H9 (cell line): ENCODE measurements around the gene FAM53B. TPM values are rescaled to one million over a fixed set of nuclear protein-coding genes. Genes with fewer than 3 reads are reported as not detected.

Experiments used
- DNase-seq: peaks from one replicate; pipeline ENCODE4 v3.0.0-alpha.2; 2017
- H2AFZ ChIP-seq: one replicate; pipeline ENCODE4 v1.6.1; 2013; ENCODE audit warnings: mild to moderate bottlenecking, low read length, control low read depth, moderate library complexity
- H2AK5ac ChIP-seq: 2 replicates; pipeline ENCODE4 v1.6.1; 2013; ENCODE audit warnings: low read length, control low read depth, mixed read lengths; ENCODE audit not compliant: insufficient read length
- H2BK120ac ChIP-seq: one replicate; pipeline ENCODE4 v1.6.1; 2013; ENCODE audit warnings: low read depth, mild to moderate bottlenecking, low read length, control low read depth, inconsistent platforms; ENCODE audit not compliant: poor library complexity, severe bottlenecking
- H2BK12ac ChIP-seq: 2 replicates; pipeline ENCODE4 v1.6.1; 2013; ENCODE audit warnings: low read length, control low read depth, mixed read lengths, low read depth; ENCODE audit not compliant: insufficient read length
- H2BK15ac ChIP-seq: 2 replicates; pipeline ENCODE4 v1.6.1; 2013; ENCODE audit warnings: low read depth, low read length, control low read depth
- H2BK20ac ChIP-seq: one replicate; pipeline ENCODE4 v1.6.1; 2013; ENCODE audit warnings: low read depth, mild to moderate bottlenecking, low read length, control low read depth, inconsistent platforms; ENCODE audit not compliant: poor library complexity, severe bottlenecking
- H2BK5ac ChIP-seq: 2 replicates; pipeline ENCODE4 v1.6.1; 2013; ENCODE audit warnings: low read length, control low read depth, mixed read lengths; ENCODE audit not compliant: insufficient read length
- H3K14ac ChIP-seq: 2 replicates; pipeline ENCODE4 v1.6.1; 2013; ENCODE audit warnings: low read length, control low read depth; ENCODE audit not compliant: insufficient read depth
- H3K18ac ChIP-seq: 2 replicates; pipeline ENCODE4 v1.6.1; 2013; ENCODE audit warnings: low read depth, mild to moderate bottlenecking, mixed read lengths, low read length, control low read depth; ENCODE audit not compliant: insufficient read length
- H3K23ac ChIP-seq: 2 replicates; pipeline ENCODE4 v1.6.1; 2013; ENCODE audit warnings: low read length, control low read depth, mixed read lengths, low read depth; ENCODE audit not compliant: insufficient read length
- H3K23me2 ChIP-seq: 2 replicates; pipeline ENCODE4 v1.6.1; 2013; ENCODE audit warnings: low read depth, mild to moderate bottlenecking, mixed read lengths, low read length, control low read depth; ENCODE audit not compliant: insufficient read length, poor library complexity, severe bottlenecking
- H3K27ac ChIP-seq: 2 replicates; pipeline ENCODE4 v1.5.1; 2013; ENCODE audit warnings: low read length, control low read depth, mixed read lengths, low read depth; ENCODE audit not compliant: insufficient read length
- H3K27me3 ChIP-seq: 2 replicates; pipeline ENCODE4 v1.6.1; 2013; ENCODE audit warnings: low read length, control low read depth, inconsistent platforms; ENCODE audit not compliant: insufficient read depth
- H3K4ac ChIP-seq: 2 replicates; pipeline ENCODE4 v1.6.1; 2013; ENCODE audit warnings: low read depth, mild to moderate bottlenecking, control low read depth, inconsistent platforms, low read length, moderate library complexity
- H3K4me1 ChIP-seq: 2 replicates; pipeline ENCODE4 v1.6.1; 2013; ENCODE audit warnings: low read length, control low read depth, inconsistent platforms; ENCODE audit not compliant: insufficient read depth
- H3K4me2 ChIP-seq: 2 replicates; pipeline ENCODE4 v1.6.1; 2013; ENCODE audit warnings: low read length, control low read depth, mixed read lengths; ENCODE audit not compliant: insufficient read length, insufficient read depth
- H3K56ac ChIP-seq: 2 replicates; pipeline ENCODE4 v1.6.1; 2013; ENCODE audit warnings: low read depth, mild to moderate bottlenecking, mixed read lengths, low read length, control low read depth; ENCODE audit not compliant: insufficient read length
- H3K79me1 ChIP-seq: 2 replicates; pipeline ENCODE4 v1.6.1; 2013; ENCODE audit warnings: low read depth, mild to moderate bottlenecking, moderate library complexity, low read length, control low read depth, inconsistent platforms; ENCODE audit not compliant: insufficient read depth, poor library complexity, severe bottlenecking
- H3K79me2 ChIP-seq: 2 replicates; pipeline ENCODE4 v1.6.1; 2013; ENCODE audit warnings: low read length, control low read depth, inconsistent platforms; ENCODE audit not compliant: insufficient read depth
- H3K9ac ChIP-seq: 2 replicates; pipeline ENCODE4 v1.6.1; 2013; ENCODE audit warnings: low read length, control low read depth, mixed read lengths; ENCODE audit not compliant: insufficient read length; ENCODE audit errors: extremely low read depth
- H3K9me3 ChIP-seq: one replicate; pipeline ENCODE4 v1.6.1; 2013; ENCODE audit warnings: low read depth, low read length, inconsistent platforms; ENCODE audit not compliant: control insufficient read depth
- H3T11ph ChIP-seq: one replicate; pipeline ENCODE4 v1.6.1; 2013; ENCODE audit warnings: mild to moderate bottlenecking, low read length, control low read depth, inconsistent platforms
- H4K20me1 ChIP-seq: one replicate; pipeline ENCODE4 v1.6.1; 2013; ENCODE audit not compliant: control insufficient read depth, insufficient read length, insufficient read depth
- H4K5ac ChIP-seq: 2 replicates; pipeline ENCODE4 v1.6.1; 2013; ENCODE audit warnings: low read depth, mild to moderate bottlenecking, mixed read lengths, low read length, control low read depth; ENCODE audit not compliant: insufficient read length
- H4K8ac ChIP-seq: replicated peaks from 2 replicates; pipeline ENCODE4 v1.6.1; 2013; ENCODE audit warnings: low read length, control low read depth, mixed read lengths, low read depth; ENCODE audit not compliant: insufficient read length
- H4K91ac ChIP-seq: 2 replicates; pipeline ENCODE4 v1.6.1; 2013; ENCODE audit warnings: low read depth, mild to moderate bottlenecking, moderate library complexity, mixed read lengths, low read length, control low read depth; ENCODE audit not compliant: insufficient read length
- H3K27ac Mint-ChIP-seq, 3 experiments: 2 replicates in 2 of 3; 3 replicates in 1 of 3; pipeline ENCODE4 v1.8.0; 2020 to 2021; ENCODE audit warnings: mixed read lengths in 3 of 3, mild to moderate bottlenecking in 1 of 3, moderate library complexity in 1 of 3
- H3K27me3 Mint-ChIP-seq: 2 replicates; pipeline ENCODE4 v1.8.0; 2021; ENCODE audit warnings: low read depth, mild to moderate bottlenecking, moderate library complexity, mixed read lengths
- H3K36me3 Mint-ChIP-seq, 3 experiments: 2 replicates in 2 of 3; 3 replicates in 1 of 3; pipeline ENCODE4 v1.8.0; 2020 to 2021; ENCODE audit warnings: low read depth in 3 of 3, mixed read lengths in 3 of 3; ENCODE audit not compliant: insufficient read depth in 1 of 3
- H3K4me1 Mint-ChIP-seq, 2 experiments: 2 replicates each; pipeline ENCODE4 v1.8.0; 2020; ENCODE audit warnings: mixed read lengths in 2 of 2
- H3K4me3 Mint-ChIP-seq, 2 experiments: 2 replicates in 1 of 2; 3 replicates in 1 of 2; pipeline ENCODE4 v1.8.0; 2020 to 2021; ENCODE audit warnings: mild to moderate bottlenecking in 2 of 2, mixed read lengths in 2 of 2, moderate library complexity in 1 of 2
- H3K9me3 Mint-ChIP-seq, 2 experiments: 2 replicates in 1 of 2; 3 replicates in 1 of 2; pipeline ENCODE4 v1.8.0; 2020; ENCODE audit warnings: mild to moderate bottlenecking in 2 of 2, mixed read lengths in 2 of 2, moderate library complexity in 1 of 2
- WGBS: extraction: QIAGEN DNeasy Blood & Tissue Kit; methylation state at CpG from one replicate; pipeline ENCODE4 v1.1.7; 2013; ENCODE audit warnings: missing lambda C conversion rate, low lambda C conversion rate, mixed read lengths; ENCODE audit not compliant: insufficient read length; ENCODE audit errors: extremely low coverage; 5-methylcytosine and 5-hydroxymethylcytosine counted together
- total RNA-seq: library from RNA; stranded (reverse); gene quantifications from 2 replicates; pipeline ENCODE4 v1.2.1, GENCODE V29; 2021
- TF ChIP-seq, protein P1 (sequence below): fragments of 200-600 bp; sonication (generic); conservative IDR thresholded peaks from 3 replicates; pipeline ENCODE4 v1.8.0; 2021; ENCODE audit warnings: antibody characterized with exemption, mild to moderate bottlenecking

FAM53B gene
- total RNA-seq, 1 experiment from 2014 or later: 11.5 TPM

DNA sequence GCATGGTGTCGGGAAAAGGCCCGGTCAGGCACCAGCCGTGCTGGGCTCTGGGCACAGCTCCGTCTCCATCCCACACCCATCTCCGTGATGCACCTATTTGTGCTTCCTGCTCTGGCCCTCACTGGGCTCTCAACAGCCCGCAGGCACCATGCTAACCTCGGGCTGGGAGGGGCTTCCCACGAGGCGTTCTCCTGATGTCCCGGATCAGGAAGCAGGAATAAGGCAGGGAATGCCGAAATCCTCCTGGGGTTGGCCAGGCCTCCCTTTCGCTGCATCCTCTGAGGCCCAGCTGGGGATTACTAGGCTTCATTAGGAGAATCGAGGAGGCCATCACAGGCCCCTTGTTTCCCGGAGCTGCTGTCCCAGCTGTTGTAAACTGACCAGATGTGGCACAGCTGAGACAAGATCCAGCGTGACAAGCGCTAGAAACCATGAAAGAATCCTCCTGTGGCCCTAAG is 72.0 kb downstream of the FAM53B start:
- no peak for DNase-seq
- Histone ChIP-seq H3K27me3 (no peaks in the 10 kb centered on the region), H4K91ac (no peak overlapping the region), H3K14ac (no peak overlapping the region; the same call in 1 of the 2 replicates), H3K79me2 (no peaks in the 10 kb centered on the region), H3K23ac (no peak overlapping the region), H3K23me2 (no peaks in the 10 kb centered on the region), H2BK12ac (no peak overlapping the region), H4K8ac (no peak overlapping the region), H2BK120ac (no peak overlapping the region), H3K18ac (no peak overlapping the region), H3K4me1 (no peaks in the 10 kb centered on the region), H4K20me1 (no peaks in the 10 kb centered on the region), H3K27ac (no peak overlapping the region), H3K9ac (no peak overlapping the region), H3K56ac (no peak overlapping the region), H3K4me2 (no peak overlapping the region), H2BK20ac (no peak overlapping the region), H3K4ac (no peak overlapping the region), H2BK15ac (no peak overlapping the region), H2BK5ac (no peak overlapping the region), H2AFZ (no peak overlapping the region), H3K9me3 (no peaks in the 10 kb centered on the region), H3T11ph (no peak overlapping the region), H3K79me1 (no peaks in the 10 kb centered on the region), H4K5ac (no peak overlapping the region), H2AK5ac (no peak overlapping the region)
- no peak overlapping the region for H3K4me3 Mint-ChIP-seq
- H3K27me3 Mint-ChIP-seq: no peaks in the 10 kb centered on the region
- no peaks in the 10 kb centered on the region; a peak in 1 of 7 replicates for H3K36me3 Mint-ChIP-seq
- TF ChIP-seq, protein P1, sequence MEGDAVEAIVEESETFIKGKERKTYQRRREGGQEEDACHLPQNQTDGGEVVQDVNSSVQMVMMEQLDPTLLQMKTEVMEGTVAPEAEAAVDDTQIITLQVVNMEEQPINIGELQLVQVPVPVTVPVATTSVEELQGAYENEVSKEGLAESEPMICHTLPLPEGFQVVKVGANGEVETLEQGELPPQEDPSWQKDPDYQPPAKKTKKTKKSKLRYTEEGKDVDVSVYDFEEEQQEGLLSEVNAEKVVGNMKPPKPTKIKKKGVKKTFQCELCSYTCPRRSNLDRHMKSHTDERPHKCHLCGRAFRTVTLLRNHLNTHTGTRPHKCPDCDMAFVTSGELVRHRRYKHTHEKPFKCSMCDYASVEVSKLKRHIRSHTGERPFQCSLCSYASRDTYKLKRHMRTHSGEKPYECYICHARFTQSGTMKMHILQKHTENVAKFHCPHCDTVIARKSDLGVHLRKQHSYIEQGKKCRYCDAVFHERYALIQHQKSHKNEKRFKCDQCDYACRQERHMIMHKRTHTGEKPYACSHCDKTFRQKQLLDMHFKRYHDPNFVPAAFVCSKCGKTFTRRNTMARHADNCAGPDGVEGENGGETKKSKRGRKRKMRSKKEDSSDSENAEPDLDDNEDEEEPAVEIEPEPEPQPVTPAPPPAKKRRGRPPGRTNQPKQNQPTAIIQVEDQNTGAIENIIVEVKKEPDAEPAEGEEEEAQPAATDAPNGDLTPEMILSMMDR: no peak
- no CpG with 5 or more reads among the region's 16 CpGs for WGBS
- H3K4me1 Mint-ChIP-seq: peaks cover 24 to 45% of the 10 kb centered on the region in 2 experiments
- H3K27ac Mint-ChIP-seq: peak overlapping the region in 1 of 3 experiments; percentile 77; a peak in 2 of 7 replicates
- H3K9me3 Mint-ChIP-seq: no peaks in the 10 kb centered on the region
